SHP77 (cell line): ENCODE data around the gene DIP2A.

Experiments
- DNase-seq, 2 experiments: peaks; one replicate each; lab custom pipeline; 2025; lab: John Stamatoyannopoulos, UW

The DIP2A gene, protein sequence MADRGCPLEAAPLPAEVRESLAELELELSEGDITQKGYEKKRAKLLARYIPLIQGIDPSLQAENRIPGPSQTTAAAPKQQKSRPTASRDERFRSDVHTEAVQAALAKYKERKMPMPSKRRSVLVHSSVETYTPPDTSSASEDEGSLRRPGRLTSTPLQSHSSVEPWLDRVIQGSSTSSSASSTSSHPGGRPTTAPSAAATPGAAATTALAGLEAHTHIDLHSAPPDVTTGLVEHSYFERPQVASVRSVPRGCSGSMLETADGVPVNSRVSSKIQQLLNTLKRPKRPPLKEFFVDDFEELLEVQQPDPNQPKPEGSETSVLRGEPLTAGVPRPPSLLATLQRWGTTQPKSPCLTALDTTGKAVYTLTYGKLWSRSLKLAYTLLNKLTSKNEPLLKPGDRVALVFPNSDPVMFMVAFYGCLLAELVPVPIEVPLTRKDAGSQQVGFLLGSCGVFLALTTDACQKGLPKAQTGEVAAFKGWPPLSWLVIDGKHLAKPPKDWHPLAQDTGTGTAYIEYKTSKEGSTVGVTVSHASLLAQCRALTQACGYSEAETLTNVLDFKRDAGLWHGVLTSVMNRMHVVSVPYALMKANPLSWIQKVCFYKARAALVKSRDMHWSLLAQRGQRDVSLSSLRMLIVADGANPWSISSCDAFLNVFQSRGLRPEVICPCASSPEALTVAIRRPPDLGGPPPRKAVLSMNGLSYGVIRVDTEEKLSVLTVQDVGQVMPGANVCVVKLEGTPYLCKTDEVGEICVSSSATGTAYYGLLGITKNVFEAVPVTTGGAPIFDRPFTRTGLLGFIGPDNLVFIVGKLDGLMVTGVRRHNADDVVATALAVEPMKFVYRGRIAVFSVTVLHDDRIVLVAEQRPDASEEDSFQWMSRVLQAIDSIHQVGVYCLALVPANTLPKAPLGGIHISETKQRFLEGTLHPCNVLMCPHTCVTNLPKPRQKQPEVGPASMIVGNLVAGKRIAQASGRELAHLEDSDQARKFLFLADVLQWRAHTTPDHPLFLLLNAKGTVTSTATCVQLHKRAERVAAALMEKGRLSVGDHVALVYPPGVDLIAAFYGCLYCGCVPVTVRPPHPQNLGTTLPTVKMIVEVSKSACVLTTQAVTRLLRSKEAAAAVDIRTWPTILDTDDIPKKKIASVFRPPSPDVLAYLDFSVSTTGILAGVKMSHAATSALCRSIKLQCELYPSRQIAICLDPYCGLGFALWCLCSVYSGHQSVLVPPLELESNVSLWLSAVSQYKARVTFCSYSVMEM (N-terminal part only)

DNA sequence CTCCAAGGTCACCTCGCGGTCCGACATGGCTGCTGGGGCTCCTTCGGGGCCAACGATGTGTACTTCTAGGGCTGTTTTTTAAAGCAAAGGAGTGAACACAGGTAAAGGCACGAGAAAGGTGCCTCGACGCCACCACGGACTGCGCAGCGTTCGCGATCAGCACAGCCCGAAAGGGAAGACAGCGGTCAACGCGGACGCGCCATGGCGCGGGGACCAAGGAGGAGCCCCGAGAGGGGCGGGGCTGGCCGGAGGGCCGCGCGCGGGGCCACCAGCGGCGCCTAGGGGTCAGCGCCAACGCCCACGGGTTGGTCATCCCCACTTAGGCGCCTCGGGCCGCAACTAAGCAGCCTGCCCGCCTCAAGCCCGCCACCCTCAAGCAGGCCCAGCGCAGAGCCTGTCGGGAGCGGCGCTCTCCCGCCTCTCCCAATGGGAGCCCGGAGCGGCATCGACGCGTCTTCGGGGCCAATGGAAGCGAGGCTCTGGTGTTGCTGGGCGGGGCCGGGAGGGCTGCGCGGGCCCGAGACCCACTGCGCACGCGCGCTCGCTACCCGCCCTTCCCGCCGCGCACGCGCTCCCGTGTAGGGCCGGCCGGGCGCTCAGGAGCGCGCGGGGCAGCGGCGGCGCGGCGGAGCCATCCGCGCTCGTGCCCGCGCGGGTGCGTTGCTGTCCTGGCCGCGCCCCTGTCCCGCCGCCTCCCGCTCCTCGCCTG lies at the start of gene DIP2A:
TSS of gene DIP2A (plus strand) at position 577 of the 709 bp plus-strand sequence. CDS start 241 bp downstream, outside the sequence.
- peak; percentile 90 to 95 for DNase-seq

DNA sequence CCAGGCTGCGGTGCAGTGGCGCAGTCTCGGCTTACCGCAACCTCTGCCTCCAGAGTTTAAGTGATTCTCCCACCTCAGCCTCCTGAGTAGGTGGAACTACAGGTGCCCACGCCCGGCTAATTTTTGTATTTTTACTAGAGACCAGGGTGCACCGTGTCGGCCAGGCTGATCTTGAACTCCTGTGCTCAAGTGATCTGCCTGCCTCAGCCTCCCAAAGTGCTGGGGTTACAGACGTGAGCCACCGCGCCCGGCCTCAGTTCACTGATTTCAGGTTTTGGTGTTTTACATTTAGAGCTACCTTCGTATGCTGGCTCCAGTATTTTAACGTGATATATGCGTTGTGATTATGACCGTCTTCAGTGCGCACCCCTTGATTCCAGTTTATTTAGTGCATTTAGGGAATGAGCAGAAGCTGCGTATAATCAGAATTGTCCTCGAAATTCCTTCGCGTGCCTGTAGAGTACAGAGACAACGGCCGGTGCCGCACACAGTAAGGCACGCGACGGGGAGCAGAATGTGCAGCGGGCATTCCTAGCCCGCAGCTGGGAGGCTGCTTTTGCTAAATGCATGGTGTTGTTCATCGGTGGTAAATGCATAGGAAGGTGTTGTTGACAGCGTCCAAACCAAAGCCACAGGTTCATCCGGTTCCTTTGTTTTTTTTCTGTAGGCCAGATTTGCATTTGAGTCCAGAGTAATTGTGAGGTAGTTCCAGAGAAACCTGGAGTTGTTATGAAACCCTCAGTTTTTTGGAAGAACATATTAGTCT lies 48.9 kb upstream of the DIP2A start:
- no peak for DNase-seq

DNA sequence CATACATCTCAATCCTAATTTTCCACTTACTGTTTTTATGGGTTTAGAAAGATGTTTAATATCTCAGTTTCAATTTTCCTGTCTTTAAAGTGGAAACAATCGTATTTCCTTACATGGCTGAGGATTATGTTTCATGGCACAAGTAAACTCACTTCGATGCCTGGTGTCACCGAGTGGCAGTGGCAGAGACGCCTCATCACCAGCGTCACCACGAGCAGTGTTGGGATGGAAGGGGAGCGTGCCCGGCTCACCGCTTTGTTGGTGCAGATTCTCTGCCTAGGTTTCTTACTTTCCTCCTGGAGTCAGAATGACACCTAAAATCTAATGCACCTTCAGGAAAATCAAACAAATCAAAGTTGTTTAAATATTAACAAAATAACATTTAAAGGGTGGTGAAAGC lies 48.2 kb upstream of the DIP2A start:
- DNase-seq, result no peak

DNA sequence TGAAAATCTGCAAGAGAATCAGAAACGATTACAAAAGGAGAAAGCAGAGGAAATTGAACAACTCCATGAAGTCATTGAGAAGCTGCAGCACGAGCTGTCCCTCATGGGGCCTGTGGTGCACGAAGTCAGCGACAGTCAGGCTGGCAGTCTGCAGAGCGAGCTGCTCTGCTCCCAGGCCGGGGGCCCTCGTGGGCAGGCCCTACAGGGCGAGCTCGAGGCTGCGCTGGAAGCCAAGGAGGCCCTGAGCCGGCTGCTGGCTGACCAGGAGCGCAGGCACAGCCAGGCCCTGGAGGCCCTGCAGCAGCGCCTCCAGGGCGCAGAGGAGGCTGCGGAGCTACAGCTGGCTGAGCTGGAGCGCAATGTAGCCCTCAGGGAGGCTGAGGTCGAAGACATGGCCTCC lies 47.5 kb upstream of the DIP2A start:
- DNase-seq, result no peak

DNA sequence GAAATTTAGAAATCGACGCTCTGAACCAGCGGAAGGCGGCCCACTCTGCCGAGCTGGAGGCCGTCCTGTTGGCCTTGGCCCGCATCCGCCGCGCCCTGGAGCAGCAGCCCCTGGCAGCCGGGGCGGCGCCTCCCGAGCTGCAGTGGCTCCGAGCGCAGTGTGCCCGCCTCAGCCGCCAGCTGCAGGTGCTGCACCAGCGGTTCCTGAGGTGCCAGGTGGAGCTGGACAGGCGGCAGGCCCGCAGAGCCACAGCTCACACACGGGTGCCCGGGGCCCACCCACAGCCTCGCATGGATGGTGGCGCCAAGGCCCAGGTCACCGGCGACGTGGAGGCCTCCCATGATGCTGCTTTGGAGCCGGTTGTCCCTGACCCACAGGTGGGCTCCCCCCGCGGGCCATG lies 47.0 kb upstream of the DIP2A start:
- no peak for DNase-seq

DNA sequence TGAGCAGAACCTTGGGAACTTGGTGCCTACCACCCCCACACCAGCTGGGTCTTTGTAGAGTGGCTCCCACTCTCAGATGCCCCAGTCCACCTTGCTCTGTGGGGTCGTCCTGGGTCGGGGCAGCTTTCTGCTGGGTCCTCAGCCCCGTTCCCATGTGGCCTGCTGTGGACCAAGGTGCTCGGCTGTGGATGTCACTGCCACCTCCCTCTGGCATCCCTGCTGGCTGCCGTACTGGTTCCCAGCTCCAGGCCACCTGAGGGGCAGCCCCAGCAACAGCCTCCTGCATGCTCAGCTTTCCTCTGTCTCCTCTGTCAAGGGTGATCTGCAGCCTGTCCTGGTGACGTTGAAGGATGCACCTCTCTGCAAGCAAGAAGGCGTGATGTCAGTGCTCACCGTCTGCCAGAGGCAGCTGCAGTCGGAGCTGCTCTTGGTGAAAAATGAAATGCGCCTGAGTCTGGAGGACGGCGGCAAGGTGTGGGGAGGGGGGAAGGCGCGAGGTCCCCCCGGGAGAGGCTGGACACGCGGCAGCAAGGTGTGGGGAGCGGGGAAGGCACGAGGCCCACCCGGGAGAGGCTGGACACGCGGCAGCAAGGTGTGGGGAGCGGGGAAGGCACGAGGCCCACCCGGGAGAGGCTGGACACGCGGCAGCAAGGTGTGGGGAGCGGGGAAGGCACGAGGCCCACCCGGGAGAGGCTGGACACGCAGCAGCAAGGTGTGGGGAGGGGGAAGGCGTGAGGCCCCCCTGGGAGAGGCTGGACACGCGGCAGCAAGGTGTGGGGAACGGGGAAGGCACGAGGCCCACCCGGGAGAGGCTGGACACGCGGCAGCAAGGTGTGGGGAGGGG lies 45.9 kb upstream of the DIP2A start:
- no peak for DNase-seq

DNA sequence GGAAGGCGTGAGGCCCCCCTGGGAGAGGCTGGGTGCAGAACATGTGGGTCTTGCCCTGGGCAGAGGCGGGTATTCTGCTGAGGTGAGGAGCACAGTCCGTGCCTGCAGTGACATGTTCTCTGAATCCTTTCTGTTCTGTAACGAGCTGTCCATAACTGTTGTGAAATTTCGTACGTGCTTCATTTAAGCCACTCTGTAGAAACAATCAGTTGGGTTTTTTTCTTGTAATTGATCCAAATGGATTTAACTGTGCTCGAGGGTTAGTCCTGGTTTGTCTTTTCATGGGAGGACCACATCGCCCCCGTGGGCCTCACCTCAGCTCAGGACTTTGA lies 45.4 kb upstream of the DIP2A start:
- no peak for DNase-seq

DNA sequence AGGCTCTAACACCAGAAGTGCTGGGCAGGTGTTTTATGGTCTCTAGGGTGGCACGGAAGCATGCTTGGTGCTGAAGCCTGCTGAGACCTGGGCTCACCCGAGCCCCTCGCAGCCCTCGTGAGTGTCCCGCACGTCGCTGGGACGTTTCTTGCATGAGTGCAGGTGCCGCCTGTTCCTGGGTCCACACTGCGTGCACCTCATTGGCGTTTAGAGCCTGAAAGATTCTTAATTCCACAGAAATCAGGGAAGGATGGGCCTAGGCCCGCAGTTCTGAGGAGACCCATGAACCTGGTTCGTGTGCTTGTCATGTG lies 43.8 kb upstream of the DIP2A start:
- no peak for DNase-seq

DNA sequence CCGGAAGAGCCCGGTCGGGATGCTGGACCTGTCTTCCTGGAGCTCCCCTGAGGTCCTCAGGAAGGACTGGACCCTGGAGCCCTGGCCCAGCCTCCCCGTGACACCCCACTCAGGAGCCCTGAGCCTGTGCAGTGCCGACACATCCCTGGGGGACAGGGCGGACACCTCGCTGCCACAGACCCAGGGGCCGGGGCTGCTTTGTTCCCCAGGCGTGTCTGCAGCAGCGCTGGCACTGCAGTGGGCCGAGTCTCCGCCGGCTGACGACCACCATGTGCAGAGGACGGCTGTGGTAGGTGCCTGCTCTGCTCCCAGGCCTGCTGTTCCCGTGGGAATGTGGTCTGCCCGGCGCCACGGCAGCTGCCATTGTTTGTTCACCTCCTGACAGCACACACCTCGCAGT lies 42.1 kb upstream of the DIP2A start:
- DNase-seq, result no peak

DNA sequence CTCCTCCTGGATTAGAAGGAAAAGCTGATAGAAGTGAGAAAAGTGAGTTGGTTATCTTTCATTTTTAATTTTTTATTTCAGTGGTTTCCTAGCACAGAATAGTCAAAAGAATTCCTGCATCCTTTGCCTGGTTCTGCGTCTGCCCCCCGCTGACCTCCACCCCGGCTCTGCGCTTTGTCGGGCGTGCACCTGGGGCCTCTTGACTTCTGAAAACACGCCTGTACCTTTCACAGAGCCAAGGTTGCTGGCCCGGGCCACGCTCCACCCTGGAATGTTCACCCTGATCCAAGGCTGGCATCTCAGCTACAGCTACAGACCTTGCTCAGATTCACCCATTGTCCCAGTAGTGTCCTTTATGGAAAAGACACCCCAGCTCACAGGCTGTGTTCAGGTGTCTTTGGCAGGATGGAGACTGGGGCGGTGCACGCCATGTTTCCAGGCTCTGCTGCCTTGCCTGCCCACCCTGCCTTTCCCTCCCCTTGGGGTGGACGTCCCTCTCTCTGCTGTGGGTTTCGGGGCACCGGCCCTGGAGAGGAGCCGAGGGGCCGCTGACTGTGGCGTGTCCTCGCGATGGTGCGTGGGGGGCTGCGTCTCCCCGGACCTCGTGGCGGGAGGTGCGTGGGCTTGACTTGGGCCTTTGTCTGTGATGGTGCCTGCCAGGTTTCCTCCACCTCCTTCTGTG lies 40.3 kb upstream of the DIP2A start:
- no peak for DNase-seq

DNA sequence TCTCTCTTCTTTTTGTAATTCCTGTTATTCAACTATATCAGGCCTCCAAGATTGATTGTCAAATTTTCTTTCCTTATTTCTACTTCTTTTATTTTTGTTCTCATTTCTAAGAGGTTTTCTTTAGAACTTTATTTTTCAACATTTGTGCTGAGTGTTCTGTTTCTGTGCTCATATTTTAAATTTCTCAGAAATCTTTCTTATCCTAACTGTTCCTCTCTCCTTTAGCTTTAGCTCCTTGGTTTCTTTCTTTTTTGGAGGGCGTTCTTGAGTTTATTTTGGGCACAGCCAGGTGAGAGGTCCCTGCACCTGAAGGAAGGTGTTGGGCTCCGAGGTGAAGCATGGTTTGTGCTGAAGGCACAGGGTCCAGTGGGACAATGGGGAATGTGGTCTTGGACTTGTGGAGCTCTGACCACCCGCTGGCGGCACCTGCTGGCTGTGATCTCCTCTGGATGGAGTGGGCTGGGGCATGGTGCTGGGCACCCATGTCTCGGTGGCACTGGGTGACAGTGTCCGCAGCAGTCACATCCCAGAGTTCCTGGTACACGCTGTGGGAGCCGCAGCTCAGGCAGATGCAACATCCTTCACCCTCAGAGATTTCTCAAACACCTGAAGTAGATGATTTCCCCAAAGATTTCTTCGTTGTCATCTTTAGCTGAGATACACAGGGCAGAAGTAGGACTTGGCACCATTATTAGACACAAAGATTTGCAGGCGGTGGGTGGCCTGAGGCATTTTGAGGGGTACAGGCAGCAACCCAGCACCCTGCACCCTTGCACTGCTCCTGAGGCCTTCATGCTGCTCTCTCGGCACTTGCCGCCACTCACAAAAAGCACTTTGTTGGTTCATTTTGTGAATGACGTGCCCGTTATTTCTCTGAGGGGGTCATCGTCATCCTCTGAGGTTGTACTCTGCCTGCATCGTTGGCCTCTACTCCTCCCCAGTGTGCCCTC lies 38.2 kb upstream of the DIP2A start:
- DNase-seq, result peak in 1 of 2 experiments; percentile 3

DNA sequence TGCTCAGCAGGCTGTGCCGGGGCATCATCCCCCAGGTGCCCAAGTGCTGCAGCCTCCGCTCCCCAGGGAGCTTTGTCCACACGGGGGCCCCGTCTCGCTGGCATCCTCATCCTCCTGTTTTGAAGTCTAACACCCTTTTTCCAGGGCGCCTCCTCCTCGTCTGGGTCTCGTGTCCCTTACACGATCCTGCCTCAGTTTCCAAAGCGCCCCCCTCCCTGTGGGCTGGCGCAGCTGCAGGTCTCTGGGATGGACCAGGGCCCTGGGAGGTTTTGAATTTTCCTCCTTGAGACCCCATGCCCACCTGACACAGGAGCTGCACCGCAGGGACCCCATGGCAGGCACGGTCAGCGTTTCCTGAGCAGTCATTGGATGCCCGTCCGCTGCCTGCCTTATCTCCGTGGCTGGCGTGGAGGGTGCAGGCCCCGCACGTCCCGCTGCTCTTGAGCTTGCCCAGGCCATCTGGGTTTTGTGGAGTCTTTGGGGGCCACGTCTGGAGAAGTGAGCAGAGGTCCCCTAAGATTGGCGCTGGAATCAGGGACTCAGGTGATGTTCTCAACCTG lies 37.4 kb upstream of the DIP2A start:
- no peak for DNase-seq

DNA sequence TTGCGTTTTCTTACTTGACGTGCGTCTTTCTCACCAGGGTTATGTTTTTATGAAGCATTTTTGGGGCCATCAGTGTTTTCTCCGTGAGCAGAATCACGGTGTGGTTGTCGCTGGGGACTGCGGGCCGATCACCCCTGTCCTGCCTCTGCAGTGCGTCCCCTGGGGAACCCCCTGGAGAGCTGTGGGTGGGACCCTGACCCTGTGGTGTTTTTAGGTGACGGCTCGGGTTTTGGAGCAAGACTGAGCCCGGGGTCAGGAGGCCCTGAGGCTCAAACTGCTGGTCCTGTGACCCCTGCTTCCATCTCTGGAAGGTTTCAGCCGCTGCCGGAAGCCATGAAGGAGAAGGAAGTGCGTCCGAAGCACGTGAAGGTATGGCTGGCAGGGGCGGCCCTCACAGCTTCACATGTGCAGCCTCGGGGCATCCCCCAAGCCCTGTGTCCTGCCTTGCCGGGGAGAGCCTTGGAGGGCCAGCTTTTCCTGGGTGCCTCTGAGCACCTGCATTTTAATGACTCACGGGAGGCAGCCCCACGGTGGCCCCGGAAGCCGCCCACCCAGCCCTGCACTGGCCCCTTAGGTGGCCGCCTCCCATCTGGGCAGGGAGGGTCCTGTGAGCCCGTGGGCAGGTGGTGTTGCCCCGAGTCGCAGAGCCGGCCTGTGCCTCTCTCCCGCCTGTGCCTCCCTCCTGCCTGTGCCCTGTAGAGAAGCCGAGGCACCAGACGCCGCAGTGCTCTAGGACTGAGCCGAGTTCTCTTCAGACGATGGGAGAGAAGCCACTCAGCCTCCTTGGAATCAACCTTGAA lies 36.7 kb upstream of the DIP2A start:
- DNase-seq, result no peak

DNA sequence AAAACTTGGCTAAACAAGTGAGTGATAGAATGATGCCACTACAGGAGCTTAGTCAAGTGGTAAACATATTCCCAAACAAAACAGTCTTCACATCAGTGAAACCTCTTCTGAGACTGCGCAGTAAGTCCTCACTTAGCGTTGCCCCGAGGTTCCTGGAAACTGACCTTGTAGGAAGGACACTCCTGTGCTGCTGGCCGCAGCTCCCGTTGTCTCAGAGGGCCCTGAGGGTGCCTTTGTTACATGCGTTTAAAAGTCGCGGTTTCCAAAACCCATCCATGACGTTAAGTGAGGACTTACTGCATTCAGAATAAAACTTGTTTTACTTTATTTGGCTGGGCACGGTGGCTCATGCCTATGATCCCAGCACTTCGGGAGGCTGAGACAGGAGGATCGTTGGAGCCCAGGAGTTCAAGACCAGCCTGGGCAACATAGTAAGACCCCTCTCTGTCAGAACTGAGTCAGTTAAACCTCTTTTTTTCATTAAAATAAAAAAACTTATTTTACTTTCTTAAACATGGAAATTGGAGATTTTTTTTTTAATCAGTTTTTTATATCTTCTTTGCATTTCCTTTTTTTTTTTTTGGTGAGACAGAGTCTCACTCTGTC lies 36.0 kb upstream of the DIP2A start:
- no peak for DNase-seq

DNA sequence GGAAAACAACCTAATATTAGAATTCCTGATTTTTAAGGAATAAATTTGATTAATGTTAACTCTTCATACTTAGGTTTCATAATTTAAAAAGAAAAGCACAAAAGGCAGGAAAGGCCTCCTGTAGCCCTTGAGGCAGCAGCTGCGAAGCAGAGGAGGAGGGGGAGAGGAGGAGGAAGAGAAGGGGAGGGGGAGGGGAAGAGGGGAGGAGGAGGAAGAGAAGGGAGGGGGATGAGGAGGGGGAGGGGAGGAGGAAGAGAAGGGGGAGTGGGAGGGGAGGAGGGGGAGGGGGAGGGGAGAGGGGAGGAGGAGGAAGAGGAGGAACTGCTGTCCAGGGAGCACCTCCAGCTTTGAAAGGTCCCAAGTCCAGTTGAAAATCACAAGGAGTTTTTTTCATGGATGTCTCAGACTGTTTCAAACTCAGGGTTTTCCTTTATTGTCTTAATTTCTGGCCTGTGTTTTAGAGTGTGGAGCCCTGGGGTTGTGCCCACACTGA lies 35.1 kb upstream of the DIP2A start:
- peak in 1 of 2 experiments; percentile 15 for DNase-seq

DNA sequence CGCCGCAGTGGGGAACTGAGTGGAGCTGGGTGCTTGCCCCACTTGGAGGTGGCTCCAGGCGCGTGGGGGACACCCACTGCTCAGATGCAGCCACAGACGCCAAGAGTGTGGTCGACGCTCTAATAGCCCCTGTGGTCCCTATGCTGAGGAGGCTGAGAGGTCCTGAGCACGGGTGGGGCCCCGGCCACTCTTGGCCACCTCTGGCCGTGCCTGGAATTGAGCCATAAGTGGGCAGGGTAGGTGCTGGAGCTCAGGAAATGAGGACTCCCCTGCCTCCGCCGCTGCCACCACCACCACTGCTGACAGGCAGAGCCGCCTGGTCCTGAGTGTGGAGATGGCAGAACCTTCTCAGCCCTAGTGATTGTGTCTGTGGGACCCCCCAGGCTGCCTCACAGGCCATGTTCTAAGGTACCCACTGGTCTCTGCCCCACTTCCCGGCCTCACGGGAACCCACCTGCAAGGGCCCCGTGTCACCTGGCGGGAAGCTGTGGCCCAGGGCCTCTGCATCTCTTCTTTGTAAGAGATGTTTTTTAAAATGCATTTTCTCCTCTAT lies 34.6 kb upstream of the DIP2A start:
- DNase-seq, result peak; percentile 31 to 32
